Fibroblast of lung (primary cell): Measurements from ENCODE around the gene PET100.

Source experiments
- EZH2 ChIP-seq: IDR thresholded peaks from 2 replicates; pipeline ENCODE4 v1.5.1; 2012; ENCODE audit warnings: low read length, control low read depth, mild to moderate bottlenecking; ENCODE audit errors: missing control alignments
- TF ChIP-seq, protein P1 (sequence below), 2 donors: IDR thresholded peaks in 1 of 2; conservative IDR thresholded peaks in 1 of 2; 1 replicate in 1 of 2; 2 replicates in 1 of 2; pipeline ENCODE4 v1.5.1; 2011 to 2012; ENCODE audit warnings: low read length in 2 of 2, control low read depth in 1 of 2, inconsistent platforms in 1 of 2, low read depth in 1 of 2, mild to moderate bottlenecking in 1 of 2

DNA sequence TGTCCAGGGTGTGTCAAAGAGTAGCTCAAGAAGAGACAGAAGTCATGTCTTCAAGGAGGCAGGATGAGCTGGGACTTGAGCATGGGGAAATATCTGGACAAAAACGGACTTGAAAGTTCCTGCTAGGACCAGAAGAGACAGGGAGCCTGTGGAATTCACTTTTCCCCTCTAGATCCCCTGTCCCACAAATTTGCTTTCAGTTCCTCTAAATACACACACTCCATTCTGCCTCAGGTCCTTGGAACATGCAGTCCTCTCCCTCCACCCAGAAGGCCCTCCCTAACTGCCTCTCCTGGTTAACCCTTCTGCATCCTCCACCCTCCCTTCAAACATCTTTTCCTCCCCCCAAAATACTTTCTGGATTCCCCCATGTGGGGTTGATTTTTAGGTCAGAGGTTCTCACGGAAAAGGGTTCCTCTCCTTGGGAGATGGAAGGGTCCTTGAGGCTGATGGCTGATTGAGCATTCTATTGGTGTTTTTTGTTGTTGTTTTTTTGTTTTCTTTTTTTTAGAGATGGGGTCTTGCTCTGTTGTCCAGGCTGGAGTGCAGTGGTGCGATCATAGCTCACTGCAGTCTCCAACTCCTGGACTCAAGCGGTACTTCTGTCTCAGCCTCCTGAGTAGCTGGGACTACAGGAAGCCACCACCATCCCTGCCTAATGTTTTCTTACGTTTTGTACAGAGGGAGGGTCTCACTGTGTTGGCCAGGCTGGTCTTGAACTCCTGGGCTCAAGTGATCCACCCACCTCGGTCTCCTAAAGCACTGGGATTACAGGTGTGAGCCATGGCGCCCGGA, 32.3 kb downstream of the PET100 start:
- TF ChIP-seq, protein P1, sequence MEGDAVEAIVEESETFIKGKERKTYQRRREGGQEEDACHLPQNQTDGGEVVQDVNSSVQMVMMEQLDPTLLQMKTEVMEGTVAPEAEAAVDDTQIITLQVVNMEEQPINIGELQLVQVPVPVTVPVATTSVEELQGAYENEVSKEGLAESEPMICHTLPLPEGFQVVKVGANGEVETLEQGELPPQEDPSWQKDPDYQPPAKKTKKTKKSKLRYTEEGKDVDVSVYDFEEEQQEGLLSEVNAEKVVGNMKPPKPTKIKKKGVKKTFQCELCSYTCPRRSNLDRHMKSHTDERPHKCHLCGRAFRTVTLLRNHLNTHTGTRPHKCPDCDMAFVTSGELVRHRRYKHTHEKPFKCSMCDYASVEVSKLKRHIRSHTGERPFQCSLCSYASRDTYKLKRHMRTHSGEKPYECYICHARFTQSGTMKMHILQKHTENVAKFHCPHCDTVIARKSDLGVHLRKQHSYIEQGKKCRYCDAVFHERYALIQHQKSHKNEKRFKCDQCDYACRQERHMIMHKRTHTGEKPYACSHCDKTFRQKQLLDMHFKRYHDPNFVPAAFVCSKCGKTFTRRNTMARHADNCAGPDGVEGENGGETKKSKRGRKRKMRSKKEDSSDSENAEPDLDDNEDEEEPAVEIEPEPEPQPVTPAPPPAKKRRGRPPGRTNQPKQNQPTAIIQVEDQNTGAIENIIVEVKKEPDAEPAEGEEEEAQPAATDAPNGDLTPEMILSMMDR (conservative IDR thresholded peaks at IDR 0.05 in 1 of 2, IDR thresholded peaks at IDR 0.05 in 1 of 2; ENCODE audit: low read depth in 1 of 2, low read length in 2 of 2): no peak
- no peak for TF ChIP-seq EZH2
